Endothelial cell (in vitro differentiated cells): ENCODE measurements around the gene CD63. TPM values are rescaled to one million over a fixed set of nuclear protein-coding genes. Genes with fewer than 3 reads are reported as not detected.

Experiments used
- DNase-seq: peaks from one replicate; pipeline ENCODE4 v3.0.0; 2021; ENCODE audit warnings: low spot score
- H3K27ac Mint-ChIP-seq: one replicate; pipeline ENCODE4 v1.8.0; 2021; ENCODE audit warnings: mixed read lengths, inconsistent platforms; ENCODE audit not compliant: unreplicated experiment
- H3K27me3 Mint-ChIP-seq: one replicate; pipeline ENCODE4 v1.8.0; 2021; ENCODE audit warnings: mild to moderate bottlenecking, moderate library complexity, mixed read lengths, inconsistent platforms; ENCODE audit not compliant: unreplicated experiment
- H3K36me3 Mint-ChIP-seq: one replicate; pipeline ENCODE4 v1.8.0; 2021; ENCODE audit warnings: mild to moderate bottlenecking, low read depth, mixed read lengths, inconsistent platforms; ENCODE audit not compliant: unreplicated experiment
- H3K4me1 Mint-ChIP-seq: one replicate; pipeline ENCODE4 v1.8.0; 2021; ENCODE audit warnings: mild to moderate bottlenecking, mixed read lengths, inconsistent platforms; ENCODE audit not compliant: unreplicated experiment
- H3K4me3 Mint-ChIP-seq: one replicate; pipeline ENCODE4 v1.8.0; 2021; ENCODE audit warnings: mild to moderate bottlenecking, mixed read lengths, inconsistent platforms; ENCODE audit not compliant: unreplicated experiment
- H3K9me3 Mint-ChIP-seq: one replicate; pipeline ENCODE4 v1.8.0; 2021; ENCODE audit warnings: mixed read lengths, inconsistent platforms; ENCODE audit not compliant: unreplicated experiment
- total RNA-seq: library from RNA; stranded (reverse); fragmentation: NEBNext Ultra II Directional; extraction: Animal tissue kit (Norgen Biotek cat#: 25700); gene quantifications from one replicate; pipeline ENCODE4 v1.2.1, GENCODE V29; 2021; ENCODE audit not compliant: unreplicated experiment
- TF ChIP-seq, protein P1 (sequence below): fragments of 200-600 bp; sonication (generic); IDR thresholded peaks from one replicate; pipeline ENCODE4 v1.5.0; 2021; ENCODE audit warnings: antibody characterized with exemption; ENCODE audit not compliant: unreplicated experiment

Gene CD63
- total RNA-seq, 1 donor from 2014 or later: 1,134 TPM

DNA sequence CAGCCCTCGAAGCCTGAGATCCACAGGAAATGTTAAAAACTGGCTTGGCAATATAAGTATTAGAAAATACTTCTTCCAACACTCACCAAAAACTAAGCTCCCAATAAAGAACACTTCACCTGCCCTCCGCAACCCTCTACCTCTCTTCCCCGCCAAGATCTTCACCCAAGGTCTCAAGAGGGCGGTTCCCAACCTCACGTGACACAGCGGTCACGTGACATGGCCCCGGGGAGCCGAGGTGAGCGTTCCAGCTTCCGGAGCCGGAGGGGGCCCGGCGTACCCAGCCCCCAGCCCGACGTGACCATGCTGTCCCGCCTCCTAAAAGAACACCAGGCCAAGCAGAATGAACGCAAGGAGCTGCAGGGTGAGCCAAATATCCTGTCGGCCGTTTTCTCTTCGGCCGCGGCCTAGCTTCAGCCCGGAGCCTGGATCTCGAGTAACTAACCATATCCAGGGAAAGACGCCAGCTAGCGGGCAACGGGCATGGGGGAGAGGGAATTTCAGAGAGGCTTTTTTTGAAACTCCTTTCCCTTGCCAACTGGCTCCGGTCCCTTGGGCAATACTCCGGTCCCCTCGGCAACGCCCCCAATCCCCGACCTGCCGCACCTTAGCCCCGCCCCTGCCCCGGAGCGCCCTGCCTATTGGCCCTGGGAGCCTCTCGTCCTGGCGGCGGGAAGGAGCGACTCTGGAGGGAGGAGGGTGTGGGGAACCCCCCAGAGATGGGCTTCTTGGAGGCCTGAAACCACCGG, 12.8 kb downstream of the CD63 start, which contains the start of gene BLOC1S1:
Gene BLOC1S1, plus strand, starts transcription at position 214 of the 749 bp plus-strand sequence. Its CDS starts 6 bp downstream, at position 220.
- TF ChIP-seq, protein P1, sequence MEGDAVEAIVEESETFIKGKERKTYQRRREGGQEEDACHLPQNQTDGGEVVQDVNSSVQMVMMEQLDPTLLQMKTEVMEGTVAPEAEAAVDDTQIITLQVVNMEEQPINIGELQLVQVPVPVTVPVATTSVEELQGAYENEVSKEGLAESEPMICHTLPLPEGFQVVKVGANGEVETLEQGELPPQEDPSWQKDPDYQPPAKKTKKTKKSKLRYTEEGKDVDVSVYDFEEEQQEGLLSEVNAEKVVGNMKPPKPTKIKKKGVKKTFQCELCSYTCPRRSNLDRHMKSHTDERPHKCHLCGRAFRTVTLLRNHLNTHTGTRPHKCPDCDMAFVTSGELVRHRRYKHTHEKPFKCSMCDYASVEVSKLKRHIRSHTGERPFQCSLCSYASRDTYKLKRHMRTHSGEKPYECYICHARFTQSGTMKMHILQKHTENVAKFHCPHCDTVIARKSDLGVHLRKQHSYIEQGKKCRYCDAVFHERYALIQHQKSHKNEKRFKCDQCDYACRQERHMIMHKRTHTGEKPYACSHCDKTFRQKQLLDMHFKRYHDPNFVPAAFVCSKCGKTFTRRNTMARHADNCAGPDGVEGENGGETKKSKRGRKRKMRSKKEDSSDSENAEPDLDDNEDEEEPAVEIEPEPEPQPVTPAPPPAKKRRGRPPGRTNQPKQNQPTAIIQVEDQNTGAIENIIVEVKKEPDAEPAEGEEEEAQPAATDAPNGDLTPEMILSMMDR: no peak
- Mint-ChIP-seq H3K36me3 (peaks cover 9% of the 10 kb centered on the region), H3K4me1 (peaks cover 29% of the 10 kb centered on the region), H3K27ac (peak within 1 kb of the TSS; percentile 96), H3K4me3 (peak within 1 kb of the TSS; percentile 94), H3K27me3 (peaks cover 27% of the 10 kb centered on the region), H3K9me3 (no peaks in the 10 kb centered on the region)
- peak; percentile 89 for DNase-seq

DNA sequence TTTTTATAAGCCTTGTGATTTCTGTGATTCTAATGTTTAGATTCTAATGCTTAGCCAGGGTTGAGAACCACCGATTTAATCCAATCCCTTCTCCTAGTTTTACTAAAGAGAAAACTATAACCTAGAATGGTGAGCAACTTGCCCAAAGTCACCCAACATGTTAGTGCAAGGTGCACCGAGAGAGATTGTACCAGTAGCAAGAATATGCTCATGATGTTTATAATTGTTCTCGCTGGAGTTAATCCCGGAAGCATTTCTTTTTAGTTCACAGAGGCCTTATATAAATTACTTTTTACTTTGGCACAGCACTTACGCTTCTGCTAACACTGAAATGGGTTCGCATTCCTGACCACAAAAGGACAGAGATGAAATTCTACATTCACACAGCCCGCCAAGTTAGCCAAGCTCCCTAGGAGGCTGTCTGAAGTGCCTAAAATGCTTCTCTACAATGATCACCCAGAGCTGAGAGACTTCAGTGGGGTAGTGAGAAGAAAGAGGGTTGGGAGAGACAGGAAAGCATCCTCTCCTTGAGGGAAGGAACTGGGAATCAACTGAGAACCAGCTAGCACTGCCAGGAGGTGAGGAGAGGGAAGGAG, 13.5 kb downstream of the CD63 start:
- H3K9me3 Mint-ChIP-seq: no peaks in the 10 kb centered on the region

GRCh38 chr12:55713721-55714120, 15.1 kb downstream of the CD63 start:
- no peak overlapping the region for H3K27ac Mint-ChIP-seq
- TF ChIP-seq, protein P1: no peak
- peaks cover 34% of the 10 kb centered on the region for H3K4me1 Mint-ChIP-seq
- peaks cover 11% of the 10 kb centered on the region for H3K36me3 Mint-ChIP-seq
- peaks cover 24% of the 10 kb centered on the region for H3K27me3 Mint-ChIP-seq
- H3K4me3 Mint-ChIP-seq: no peak overlapping the region
- H3K9me3 Mint-ChIP-seq: no peaks in the 10 kb centered on the region
- DNase-seq: no peak

More for the DNA sequence above, 13.5 kb downstream of the CD63 start:
- Mint-ChIP-seq H3K4me3 (peak overlapping the region; percentile 94), H3K36me3 (peaks cover 9% of the 10 kb centered on the region), H3K27me3 (peaks cover 27% of the 10 kb centered on the region), H3K4me1 (peaks cover 29% of the 10 kb centered on the region), H3K27ac (peak overlapping the region; percentile 96)
- TF ChIP-seq, protein P1: no peak
- no peak for DNase-seq

DNA sequence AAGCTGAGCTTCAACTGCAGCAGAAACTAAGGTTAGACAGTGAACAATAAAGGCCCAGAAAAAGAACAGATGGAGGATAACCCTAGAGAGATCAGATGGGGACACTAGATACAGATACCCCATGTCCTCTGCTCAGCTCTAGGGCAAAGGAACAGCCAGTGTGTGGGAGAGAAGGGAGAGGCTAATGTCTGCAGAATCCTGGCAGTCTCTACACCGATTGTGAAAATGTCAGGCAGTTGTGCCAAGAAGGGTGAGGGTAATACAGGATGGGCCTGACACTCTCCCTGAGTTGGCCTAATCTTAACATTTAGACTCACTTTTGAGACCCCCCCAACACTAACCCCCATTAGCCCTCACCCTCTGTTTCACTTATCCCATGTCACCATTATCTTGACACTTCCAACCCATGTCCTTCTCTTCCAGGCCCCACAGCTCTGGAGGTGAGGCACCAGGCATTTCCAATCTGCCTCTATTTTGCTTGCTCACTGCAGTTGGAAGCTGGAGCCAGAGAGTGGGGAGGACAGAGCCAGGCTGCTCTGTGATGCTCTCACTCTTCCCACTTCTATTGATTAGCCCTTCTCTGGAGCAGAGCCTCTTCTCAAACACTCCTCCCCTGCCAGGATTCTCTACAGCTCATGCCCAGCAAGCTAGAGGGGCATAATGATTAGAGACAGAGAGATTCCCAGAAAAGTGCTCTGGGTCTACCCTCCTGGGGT, 16.0 kb downstream of the CD63 start:
- Mint-ChIP-seq H3K36me3 (peaks cover 7% of the 10 kb centered on the region), H3K9me3 (no peaks in the 10 kb centered on the region), H3K27me3 (peaks cover 27% of the 10 kb centered on the region), H3K27ac (no peak overlapping the region), H3K4me1 (peaks cover 32% of the 10 kb centered on the region), H3K4me3 (no peak overlapping the region)
- no peak for DNase-seq
- TF ChIP-seq, protein P1: no peak
